ENCODE data around the gene ZNF688. TPM values are rescaled to one million over a fixed set of nuclear protein-coding genes. Genes with fewer than 3 reads are reported as not detected.

The ZNF688 gene
- total and polyA plus RNA-seq, 2 of the 13 experiments (the other 11 are each of a cell fraction or from before 2014, with no cell fraction given) = 2.4 to 5.4 TPM

DNA sequence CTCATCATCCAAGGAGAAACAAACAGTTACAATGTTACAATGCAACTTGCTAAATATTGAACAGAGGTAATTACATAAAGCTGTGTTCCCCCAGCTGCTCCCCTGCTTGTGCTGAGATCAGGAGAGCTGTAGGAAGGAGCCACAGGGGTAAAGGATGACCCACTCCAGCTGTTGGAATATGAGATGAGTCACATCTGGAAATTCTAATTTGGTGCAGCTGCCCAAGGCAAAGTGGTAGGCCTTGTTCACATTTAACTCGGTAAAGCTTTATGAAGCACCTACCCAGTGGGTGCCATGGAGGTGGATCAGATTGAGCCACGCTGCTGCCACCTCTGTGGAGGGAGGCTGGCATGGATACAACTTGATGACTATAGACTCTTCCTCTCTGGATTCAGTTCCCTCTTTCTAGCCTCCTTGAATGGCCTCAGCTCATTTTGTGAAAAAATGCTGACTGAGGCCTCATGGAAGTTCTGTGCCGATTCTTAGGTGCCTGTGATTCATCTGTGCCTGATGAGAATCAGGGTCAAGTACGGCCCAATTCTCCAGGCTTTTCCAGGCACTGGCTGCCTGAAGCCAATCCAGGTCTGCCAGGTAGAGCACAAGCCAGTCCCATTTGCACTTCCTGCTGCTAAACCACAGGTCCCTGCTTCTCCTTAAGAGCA lies 31.2 kb upstream of the ZNF688 start (continued):
- TF ChIP-seq, protein P1, sequence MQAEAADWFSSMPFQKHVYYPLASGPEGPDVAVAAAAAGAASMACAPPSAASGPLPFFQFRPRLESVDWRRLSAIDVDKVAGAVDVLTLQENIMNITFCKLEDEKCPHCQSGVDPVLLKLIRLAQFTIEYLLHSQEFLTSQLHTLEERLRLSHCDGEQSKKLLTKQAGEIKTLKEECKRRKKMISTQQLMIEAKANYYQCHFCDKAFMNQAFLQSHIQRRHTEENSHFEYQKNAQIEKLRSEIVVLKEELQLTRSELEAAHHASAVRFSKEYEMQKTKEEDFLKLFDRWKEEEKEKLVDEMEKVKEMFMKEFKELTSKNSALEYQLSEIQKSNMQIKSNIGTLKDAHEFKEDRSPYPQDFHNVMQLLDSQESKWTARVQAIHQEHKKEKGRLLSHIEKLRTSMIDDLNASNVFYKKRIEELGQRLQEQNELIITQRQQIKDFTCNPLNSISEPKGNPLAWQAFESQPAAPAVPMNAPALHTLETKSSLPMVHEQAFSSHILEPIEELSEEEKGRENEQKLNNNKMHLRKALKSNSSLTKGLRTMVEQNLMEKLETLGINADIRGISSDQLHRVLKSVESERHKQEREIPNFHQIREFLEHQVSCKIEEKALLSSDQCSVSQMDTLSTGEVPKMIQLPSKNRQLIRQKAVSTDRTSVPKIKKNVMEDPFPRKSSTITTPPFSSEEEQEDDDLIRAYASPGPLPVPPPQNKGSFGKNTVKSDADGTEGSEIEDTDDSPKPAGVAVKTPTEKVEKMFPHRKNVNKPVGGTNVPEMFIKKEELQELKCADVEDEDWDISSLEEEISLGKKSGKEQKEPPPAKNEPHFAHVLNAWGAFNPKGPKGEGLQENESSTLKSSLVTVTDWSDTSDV (CRISPR knock-in tag; IDR thresholded peaks at IDR 0.05) = no peak
- TF ChIP-seq POLR2A (IDR thresholded peaks at IDR 0.05; ENCODE audit: insufficient read depth in 1 of 2, low read depth in 2 of 2, low read length in 2 of 2) = 0 out of 4 replicates have a peak, but pooled peaks of 1 of the 2 experiments have one; percentile 29
- no peak for TF ChIP-seq ELF4 (CRISPR knock-in tag; IDR thresholded peaks at IDR 0.05; ENCODE audit: borderline replicate concordance)
- TF ChIP-seq MED8 (CRISPR knock-in tag; IDR thresholded peaks at IDR 0.05; ENCODE audit: insufficient replicate concordance) = no peak
- TF ChIP-seq BORCS8-MEF2B (CRISPR knock-in tag; IDR thresholded peaks at IDR 0.05) = 0 out of 2 replicates have a peak, but pooled peaks have one; percentile 28
- TF ChIP-seq POLR2AphosphoS5 (IDR thresholded peaks at IDR 0.05; ENCODE audit: low read depth, low read length) = peak; percentile 19; the same call in 1 of the 2 replicates
- no peak for TF ChIP-seq ZNF484 (CRISPR knock-in tag; IDR thresholded peaks at IDR 0.05; ENCODE audit: borderline replicate concordance, low read depth)
- TF ChIP-seq MAFK (conservative IDR thresholded peaks at IDR 0.05 in 1 of 2, IDR thresholded peaks at IDR 0.05 in 1 of 2; ENCODE audit: low read length in 2 of 2) = peak; percentile 41 to 52; a peak in 3 of 4 replicates
- TF ChIP-seq DMAP1 (CRISPR knock-in tag; IDR thresholded peaks at IDR 0.05) = no peak
- no peak for TF ChIP-seq ZBTB38 (CRISPR knock-in tag; IDR thresholded peaks at IDR 0.05)
- 0 out of 2 replicates have a peak, but pooled peaks have one; percentile 25 for TF ChIP-seq TBX2 (CRISPR knock-in tag; IDR thresholded peaks at IDR 0.05; ENCODE audit: borderline replicate concordance)
- TF ChIP-seq, protein P2, sequence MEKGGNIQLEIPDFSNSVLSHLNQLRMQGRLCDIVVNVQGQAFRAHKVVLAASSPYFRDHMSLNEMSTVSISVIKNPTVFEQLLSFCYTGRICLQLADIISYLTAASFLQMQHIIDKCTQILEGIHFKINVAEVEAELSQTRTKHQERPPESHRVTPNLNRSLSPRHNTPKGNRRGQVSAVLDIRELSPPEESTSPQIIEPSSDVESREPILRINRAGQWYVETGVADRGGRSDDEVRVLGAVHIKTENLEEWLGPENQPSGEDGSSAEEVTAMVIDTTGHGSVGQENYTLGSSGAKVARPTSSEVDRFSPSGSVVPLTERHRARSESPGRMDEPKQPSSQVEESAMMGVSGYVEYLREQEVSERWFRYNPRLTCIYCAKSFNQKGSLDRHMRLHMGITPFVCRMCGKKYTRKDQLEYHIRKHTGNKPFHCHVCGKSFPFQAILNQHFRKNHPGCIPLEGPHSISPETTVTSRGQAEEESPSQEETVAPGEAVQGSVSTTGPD (CRISPR knock-in tag; IDR thresholded peaks at IDR 0.05) = no peak
- no peak for TF ChIP-seq MTF2 (CRISPR knock-in tag; IDR thresholded peaks at IDR 0.05; ENCODE audit: borderline replicate concordance)
- no peak for TF ChIP-seq MEIS2 (CRISPR knock-in tag; IDR thresholded peaks at IDR 0.05)
- no peak for TF ChIP-seq MYNN (CRISPR knock-in tag; IDR thresholded peaks at IDR 0.05; ENCODE audit: low read depth)
- peak; percentile 46 for TF ChIP-seq MAFF (IDR thresholded peaks at IDR 0.05; ENCODE audit: low read depth, low read length)
- no peak for TF ChIP-seq ZNF143 (CRISPR knock-in tag; IDR thresholded peaks at IDR 0.05)
- TF ChIP-seq ATM (IDR thresholded peaks at IDR 0.05; ENCODE audit: borderline replicate concordance) = no peak
- TF ChIP-seq, protein P3, sequence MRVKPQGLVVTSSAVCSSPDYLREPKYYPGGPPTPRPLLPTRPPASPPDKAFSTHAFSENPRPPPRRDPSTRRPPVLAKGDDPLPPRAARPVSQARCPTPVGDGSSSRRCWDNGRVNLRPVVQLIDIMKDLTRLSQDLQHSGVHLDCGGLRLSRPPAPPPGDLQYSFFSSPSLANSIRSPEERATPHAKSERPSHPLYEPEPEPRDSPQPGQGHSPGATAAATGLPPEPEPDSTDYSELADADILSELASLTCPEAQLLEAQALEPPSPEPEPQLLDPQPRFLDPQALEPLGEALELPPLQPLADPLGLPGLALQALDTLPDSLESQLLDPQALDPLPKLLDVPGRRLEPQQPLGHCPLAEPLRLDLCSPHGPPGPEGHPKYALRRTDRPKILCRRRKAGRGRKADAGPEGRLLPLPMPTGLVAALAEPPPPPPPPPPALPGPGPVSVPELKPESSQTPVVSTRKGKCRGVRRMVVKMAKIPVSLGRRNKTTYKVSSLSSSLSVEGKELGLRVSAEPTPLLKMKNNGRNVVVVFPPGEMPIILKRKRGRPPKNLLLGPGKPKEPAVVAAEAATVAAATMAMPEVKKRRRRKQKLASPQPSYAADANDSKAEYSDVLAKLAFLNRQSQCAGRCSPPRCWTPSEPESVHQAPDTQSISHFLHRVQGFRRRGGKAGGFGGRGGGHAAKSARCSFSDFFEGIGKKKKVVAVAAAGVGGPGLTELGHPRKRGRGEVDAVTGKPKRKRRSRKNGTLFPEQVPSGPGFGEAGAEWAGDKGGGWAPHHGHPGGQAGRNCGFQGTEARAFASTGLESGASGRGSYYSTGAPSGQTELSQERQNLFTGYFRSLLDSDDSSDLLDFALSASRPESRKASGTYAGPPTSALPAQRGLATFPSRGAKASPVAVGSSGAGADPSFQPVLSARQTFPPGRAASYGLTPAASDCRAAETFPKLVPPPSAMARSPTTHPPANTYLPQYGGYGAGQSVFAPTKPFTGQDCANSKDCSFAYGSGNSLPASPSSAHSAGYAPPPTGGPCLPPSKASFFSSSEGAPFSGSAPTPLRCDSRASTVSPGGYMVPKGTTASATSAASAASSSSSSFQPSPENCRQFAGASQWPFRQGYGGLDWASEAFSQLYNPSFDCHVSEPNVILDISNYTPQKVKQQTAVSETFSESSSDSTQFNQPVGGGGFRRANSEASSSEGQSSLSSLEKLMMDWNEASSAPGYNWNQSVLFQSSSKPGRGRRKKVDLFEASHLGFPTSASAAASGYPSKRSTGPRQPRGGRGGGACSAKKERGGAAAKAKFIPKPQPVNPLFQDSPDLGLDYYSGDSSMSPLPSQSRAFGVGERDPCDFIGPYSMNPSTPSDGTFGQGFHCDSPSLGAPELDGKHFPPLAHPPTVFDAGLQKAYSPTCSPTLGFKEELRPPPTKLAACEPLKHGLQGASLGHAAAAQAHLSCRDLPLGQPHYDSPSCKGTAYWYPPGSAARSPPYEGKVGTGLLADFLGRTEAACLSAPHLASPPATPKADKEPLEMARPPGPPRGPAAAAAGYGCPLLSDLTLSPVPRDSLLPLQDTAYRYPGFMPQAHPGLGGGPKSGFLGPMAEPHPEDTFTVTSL (CRISPR knock-in tag; IDR thresholded peaks at IDR 0.05; ENCODE audit: borderline replicate concordance) = no peak
- no peak for TF ChIP-seq FLYWCH1 (CRISPR knock-in tag; IDR thresholded peaks at IDR 0.05)
- no peak for TF ChIP-seq SIN3B (IDR thresholded peaks at IDR 0.05; ENCODE audit: low read length)

Data from HepG2 (cell line).